SH-SY5Y (cell line): ENCODE results near the gene LONP2.

Experiments
- GATA2 ChIP-seq: IDR thresholded peaks from 2 replicates; pipeline ENCODE4 v1.6.1; 2011; ENCODE audit warnings: mild to moderate bottlenecking, low read depth, low read length
- GATA3 ChIP-seq: IDR thresholded peaks from 2 replicates; pipeline ENCODE4 v1.6.1; 2011; ENCODE audit warnings: low read depth, mild to moderate bottlenecking, low read length, moderate library complexity

Gene LONP2

GRCh38 chr16:48330189-48330840 lies 86.2 kb downstream of the LONP2 start:
- TF ChIP-seq GATA2 (no peak), GATA3 (no peak)

- TF ChIP-seq GATA2 (no peak), GATA3 (no peak)
Measured at GRCh38 chr16:48330841-48331192, 86.7 kb downstream of the LONP2 start.

DNA sequence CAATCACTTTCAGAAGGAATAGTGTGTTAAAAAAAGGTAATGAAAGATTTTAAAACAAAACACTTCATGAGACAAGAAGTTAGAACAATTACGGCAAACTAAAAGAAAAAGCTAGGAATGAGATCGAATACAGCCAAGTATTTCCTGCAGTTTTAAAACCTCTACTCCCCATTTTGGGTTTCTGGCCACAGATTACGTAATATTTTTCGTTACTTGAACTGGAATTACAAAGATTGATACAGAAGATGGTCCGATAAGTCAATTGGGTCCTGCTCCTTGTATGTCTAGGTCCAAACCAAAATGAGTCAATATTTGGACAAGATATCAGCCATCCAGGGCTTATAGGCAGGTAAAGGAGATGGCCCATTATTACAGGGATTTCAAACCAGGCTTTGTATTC lies 88.9 kb downstream of the LONP2 start:
- no peak for TF ChIP-seq GATA2
- no peak for TF ChIP-seq GATA3

DNA sequence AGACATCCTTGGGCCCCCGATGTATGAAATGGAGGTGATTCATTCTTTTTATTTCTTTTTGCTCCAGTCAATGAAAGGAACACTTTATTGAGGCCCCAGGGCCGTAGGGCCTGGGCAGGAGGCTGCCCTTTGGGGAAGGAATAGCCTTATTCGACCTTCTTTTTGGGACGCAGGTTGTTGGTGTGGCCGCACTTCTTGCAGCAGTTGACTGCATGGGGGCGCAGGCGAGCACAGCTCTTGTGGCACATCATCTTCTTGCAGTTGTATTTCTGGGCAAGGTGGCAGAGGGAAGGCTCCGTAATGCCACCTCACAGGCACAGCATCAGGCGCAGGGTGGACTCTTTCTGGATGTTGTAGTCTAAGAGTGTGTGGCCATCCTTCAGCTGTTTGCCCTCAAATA lies 90.2 kb downstream of the LONP2 start:
- TF ChIP-seq GATA3, result no peak
- TF ChIP-seq GATA2, result no peak

GRCh38 chr16:48335961-48336360 lies 91.9 kb downstream of the LONP2 start:
- TF ChIP-seq GATA3 (no peak), GATA2 (no peak)

DNA sequence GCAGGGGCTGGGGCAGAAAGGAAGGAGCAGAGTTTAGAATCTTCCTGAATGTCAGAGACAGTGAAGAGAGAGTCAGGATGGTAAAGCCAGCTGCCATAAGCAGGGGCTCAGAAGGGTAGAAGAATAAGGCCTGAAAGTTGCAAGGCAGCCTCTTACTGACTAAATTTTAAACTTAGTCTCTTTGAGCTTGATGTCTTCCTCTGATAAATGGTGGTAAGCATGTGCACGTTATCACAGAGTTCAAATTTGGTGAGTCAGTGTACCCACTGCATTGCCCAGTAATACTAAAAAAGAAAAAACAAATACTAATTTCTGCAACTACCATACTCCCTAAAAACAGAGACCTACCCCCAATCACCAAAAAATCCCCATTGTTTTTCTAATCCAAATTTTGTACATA lies 96.0 kb downstream of the LONP2 start:
- no peak for TF ChIP-seq GATA3
- TF ChIP-seq GATA2, result no peak

DNA sequence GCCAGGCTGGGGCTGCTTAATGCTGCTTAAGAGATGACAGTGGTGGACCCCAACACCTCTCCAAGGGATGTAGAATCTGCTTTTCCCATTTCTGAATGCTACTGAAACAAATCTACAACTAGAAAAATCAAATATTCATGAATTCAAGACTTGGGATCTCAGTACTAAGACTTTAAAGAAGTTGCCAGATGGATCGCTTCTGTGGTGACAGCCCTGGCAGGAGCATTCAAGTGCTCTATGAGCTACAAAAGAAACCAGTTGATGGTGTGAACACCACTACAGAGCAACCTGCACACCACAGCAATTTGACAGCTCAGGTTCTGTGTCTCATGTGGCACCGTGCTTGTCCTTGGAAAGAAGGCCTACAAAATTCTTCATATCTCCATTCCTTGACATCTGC lies 98.5 kb downstream of the LONP2 start:
- TF ChIP-seq GATA2 (no peak), GATA3 (no peak)

DNA sequence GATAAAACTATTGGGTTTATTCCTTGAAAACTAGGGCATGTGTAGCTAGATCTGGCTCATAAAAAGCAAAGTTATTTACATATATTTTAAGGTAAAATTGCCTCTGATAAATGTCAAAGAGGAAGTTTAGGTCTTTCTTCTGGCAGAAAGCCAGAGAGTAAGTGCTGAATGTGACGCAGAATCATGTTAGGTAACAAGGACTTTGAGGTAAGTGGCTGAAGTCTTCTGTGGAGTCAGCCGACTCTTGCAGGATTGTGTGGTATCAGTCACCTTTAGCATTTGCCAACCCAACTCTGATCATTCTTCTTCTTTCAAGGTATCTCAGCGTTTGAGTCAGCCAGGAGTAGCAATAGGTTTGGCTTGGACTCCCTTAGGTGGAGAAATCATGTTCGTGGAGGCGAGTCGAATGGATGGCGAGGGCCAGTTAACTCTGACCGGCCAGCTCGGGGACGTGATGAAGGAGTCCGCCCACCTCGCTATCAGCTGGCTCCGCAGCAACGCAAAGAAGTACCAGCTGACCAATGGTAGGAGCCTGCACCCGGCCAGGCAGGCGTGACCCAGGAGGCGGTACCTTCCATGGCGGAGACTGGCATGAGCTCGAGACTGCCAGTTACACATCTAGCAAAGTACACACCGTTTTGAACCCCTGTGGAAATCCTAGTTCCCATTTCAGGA lies 103.2 kb downstream of the LONP2 start:
- TF ChIP-seq GATA2 (no peak), GATA3 (no peak)

GRCh38 chr16:48347980-48348379 lies 103.9 kb downstream of the LONP2 start:
- TF ChIP-seq GATA2 (no peak), GATA3 (no peak)

DNA sequence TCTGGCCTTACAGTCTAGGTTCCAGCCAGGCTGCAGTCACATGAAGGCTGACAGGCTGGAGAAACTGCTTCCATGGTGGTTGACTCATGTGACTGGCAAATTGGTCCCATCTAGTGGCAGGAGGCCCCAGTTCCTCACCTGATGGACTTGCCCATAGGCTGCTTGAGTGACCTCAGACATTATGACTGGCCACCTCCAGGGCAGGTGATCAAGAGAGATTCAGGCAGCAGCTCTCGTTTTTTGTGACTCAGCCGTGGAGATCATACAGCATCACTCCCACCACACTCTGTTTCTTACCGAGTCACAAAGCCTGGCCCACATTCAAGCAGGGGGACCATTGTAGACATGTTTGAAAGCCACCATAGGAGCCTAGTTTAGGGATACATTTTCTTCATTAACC lies 106.6 kb downstream of the LONP2 start:
- TF ChIP-seq GATA2 (no peak), GATA3 (no peak)

GRCh38 chr16:48352648-48353390 lies 108.7 kb downstream of the LONP2 start:
- TF ChIP-seq GATA3 (no peak), GATA2 (no peak)

DNA sequence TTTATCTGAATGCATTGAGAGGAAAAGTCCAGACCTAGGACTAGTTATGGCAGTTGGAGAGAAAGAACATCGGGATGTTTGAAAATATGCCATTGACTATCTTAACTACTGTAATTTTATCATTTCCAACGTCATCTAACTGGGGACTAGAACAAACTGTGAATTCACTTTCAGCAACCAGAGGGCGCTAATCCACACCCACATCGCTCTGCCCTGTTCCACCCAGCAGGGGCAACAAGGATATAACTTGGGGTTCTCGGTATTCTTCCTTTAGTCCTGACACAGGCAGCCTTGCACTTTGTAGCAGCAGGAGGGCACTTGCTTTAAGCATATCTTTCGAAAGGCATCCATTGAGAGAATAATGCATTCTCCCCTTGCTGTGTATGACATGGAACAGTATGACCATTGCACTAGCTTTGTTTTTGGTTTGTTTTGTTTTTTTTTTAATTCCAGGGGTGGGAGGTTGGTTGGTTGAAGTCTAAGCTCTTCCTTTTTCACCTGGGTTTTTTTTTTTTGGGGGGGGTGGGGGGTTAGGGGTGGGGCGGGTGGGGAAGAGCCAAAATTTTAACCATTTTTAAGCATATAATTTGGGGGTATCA lies 109.6 kb downstream of the LONP2 start:
- TF ChIP-seq GATA3, result no peak
- TF ChIP-seq GATA2, result no peak

- TF ChIP-seq GATA2 (no peak), GATA3 (no peak)
Measured at GRCh38 chr16:48354877-48355855, 111.1 kb downstream of the LONP2 start.
